ENCODE data around the gene IHH.

The IHH gene

DNA sequence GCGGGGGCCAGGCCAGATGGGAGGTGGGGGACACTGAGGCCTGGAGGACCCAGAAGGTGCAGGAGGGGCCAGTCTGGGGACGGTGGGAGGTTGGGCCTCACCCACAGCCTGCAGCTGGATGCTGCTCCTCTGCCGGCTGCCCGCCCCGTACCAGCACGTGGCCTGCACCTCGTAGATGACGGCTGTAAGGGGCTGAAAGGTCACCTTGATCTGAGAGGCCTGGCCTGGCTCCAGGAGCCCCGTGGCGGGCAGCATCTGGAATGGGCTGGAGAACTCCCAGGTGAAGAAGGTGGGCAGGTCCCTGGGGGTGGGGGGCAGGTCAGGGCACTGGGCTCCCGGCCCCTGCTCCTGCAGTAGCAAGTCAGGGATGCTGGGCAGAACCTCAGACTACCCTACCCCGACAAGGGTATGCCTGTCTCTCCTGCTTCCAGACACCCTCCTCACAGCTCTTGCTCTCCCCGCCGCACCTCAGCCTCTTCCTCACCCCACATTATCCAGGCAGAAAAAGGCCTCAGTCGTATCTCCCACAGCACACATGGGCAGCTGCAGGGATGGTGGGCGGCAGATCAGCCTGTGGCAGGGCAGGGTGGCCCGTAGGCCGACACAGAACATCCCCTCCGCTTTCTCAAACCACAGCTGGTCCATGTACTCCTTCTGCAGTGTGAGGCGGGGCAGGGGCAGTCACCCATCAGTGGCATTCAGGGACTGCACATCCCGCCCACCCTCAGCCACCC is 29.5 kb downstream of the IHH start:
- DNase-seq (ENCODE audit: low read depth): no peak
- TF ChIP-seq, protein P1, sequence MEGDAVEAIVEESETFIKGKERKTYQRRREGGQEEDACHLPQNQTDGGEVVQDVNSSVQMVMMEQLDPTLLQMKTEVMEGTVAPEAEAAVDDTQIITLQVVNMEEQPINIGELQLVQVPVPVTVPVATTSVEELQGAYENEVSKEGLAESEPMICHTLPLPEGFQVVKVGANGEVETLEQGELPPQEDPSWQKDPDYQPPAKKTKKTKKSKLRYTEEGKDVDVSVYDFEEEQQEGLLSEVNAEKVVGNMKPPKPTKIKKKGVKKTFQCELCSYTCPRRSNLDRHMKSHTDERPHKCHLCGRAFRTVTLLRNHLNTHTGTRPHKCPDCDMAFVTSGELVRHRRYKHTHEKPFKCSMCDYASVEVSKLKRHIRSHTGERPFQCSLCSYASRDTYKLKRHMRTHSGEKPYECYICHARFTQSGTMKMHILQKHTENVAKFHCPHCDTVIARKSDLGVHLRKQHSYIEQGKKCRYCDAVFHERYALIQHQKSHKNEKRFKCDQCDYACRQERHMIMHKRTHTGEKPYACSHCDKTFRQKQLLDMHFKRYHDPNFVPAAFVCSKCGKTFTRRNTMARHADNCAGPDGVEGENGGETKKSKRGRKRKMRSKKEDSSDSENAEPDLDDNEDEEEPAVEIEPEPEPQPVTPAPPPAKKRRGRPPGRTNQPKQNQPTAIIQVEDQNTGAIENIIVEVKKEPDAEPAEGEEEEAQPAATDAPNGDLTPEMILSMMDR (conservative IDR thresholded peaks at IDR 0.05; ENCODE audit: low read depth, low read length): no peak
- H3K4me3 ChIP-seq (ENCODE audit: low read length): no peak overlapping the region

DNA sequence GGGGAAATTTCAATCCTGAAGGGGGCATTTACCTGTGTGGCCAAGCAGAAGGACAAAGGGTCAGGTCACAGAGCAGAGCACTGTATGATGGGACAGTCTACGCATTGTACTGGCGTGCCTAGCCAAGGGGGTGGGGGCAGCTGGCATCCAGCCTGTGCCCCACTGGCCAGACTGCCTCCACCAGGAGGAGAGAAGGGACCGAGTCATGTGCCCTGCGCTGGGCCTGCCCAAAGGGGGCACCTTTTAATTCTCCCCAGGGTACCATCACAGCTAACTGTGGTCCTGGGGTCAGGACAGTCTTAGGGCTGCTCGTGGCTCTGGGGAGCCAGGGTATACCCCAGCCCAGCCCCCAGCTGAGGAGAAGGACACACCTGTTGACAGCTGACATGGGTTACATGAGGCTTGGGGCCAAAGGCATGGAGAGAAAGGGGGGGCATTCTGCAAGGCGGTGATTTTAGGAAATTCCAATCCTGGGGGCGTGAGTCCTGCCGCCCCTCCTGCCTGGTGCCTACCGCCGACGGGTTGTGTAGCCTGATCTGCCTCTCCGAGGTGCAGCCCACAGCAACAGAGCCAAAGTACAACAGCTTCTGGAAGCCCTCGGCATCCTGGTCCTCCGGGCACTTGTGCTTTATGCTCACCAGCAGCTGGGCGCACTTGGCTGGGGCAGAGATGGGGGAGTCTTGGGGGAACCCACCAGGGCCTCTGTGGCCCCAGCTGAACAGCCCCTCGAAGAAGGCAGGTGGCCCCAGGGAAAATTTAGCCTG is 30.4 kb downstream of the IHH start:
- no peak overlapping the region for H3K4me3 ChIP-seq (ENCODE audit: low read length)
- no peak for DNase-seq (ENCODE audit: low read depth)
- TF ChIP-seq, protein P1 (conservative IDR thresholded peaks at IDR 0.05; ENCODE audit: low read depth, low read length): no peak

DNA sequence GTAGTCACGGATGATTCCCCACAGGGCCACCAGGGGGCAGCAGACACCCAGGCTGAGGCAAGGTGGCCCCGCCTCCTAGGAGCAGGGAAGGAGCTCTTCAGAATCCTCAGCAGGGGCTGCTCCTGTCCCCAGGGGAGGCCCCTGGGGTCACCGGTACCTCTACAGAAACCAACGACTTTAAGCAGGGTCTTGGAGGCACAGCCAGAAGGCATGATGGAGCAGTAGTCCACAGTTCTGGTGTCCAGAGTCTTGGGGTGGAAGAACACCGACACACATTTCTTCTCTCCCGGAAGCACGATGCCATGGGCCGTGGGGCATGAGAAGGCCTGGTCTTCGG is 30.9 kb downstream of the IHH start:
- H3K4me3 ChIP-seq (ENCODE audit: low read length): no peak overlapping the region
- peak; percentile 8 for DNase-seq (ENCODE audit: low read depth)
- TF ChIP-seq, protein P1 (conservative IDR thresholded peaks at IDR 0.05; ENCODE audit: low read depth, low read length): peak; percentile 96

DNA sequence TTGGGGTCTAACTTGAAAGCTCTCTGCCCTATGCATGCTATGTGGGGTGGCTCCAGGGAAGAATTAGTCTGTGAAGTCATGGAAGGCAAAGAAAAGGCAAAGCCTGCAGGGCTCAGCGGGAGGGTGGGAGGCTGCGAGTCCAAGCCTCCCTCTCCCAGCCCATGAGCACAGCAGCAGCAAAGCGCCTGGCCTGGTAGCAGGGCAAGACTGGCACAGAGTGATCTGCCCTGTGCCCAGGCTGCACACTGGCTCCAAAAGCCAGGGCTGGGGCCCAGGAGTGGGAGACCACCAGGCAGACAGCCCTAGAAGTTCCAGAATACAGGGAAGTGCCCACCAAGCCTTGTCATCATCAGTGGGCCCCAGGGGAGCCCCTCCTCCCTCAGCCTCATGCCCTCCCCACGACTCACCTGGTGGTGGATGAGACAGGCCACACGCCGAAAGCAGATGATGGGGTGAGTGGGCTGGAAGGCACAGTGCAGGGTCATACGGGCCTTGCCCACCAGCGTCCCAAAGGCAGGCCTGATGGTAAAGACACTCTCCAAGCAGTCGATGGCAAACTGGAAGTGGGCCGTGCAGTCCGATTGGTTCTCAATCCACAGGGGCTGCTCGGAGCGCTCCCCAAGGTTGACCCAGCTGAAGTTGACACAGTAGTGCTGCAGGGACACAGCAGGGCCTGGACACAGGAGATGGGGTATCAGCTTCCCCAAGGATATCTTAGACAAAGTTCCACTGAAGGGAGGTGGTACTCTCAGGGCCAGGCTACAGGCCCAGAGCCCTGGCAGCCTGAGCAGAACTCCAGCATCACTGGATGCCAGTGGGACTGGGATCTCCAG is 31.5 kb downstream of the IHH start:
- TF ChIP-seq, protein P1 (conservative IDR thresholded peaks at IDR 0.05; ENCODE audit: low read depth, low read length): no peak

DNA sequence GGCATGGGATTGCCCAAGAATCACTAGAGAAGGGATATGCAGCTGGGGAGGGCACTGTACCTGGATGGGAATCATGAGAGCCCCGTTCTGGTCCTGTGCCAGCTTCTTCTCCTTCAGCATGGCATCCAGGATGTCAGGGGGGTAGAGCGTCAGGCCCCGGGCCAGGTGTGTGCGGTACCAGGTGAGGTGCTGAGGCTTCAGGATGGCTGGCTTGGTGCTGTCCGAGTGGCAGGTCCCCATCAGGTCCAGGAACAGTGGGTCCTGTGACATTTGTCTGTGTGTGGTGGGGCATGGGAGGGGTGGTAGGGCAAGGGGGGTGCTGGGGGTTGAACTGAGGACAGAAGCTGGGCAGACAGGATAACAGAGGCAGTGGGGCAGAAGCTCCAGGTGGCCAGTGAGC is 32.6 kb downstream of the IHH start:
- no peak for DNase-seq (ENCODE audit: low read depth)
- TF ChIP-seq, protein P1 (conservative IDR thresholded peaks at IDR 0.05; ENCODE audit: low read depth, low read length): no peak
- H3K4me3 ChIP-seq (ENCODE audit: low read length): no peak overlapping the region

More for the DNA sequence above, 31.5 kb downstream of the IHH start:
- no peak for DNase-seq (ENCODE audit: low read depth)
- no peak overlapping the region for H3K4me3 ChIP-seq (ENCODE audit: low read length)

DNA sequence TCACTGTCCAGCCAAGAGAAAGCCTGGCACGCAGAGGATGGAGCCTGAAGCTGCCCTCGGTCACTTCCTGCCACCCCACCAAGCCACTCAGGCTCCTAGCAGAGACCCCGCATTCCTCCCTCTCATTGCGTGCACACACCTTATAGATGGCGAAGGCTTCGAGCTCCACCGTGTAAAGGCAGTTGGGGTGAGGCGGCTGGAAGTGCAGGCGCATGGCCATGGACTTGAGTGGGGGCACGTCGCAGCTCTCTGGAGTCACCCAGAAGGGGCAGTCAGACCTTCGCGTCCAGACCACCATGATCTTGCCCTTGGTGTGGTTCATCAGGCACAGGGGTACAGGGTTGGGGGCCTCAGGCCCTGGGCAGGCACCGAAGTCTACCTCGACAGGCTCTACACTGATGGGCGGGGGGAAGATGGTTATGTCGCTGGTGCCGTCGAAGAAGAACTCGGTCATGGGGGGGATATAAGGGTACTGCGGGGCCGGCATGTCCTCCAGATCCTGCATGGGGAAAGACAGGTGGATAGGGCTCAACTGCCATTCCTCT is 33.1 kb downstream of the IHH start:
- DNase-seq (ENCODE audit: low read depth): no peak
- TF ChIP-seq, protein P1 (conservative IDR thresholded peaks at IDR 0.05; ENCODE audit: low read depth, low read length): no peak
- H3K4me3 ChIP-seq (ENCODE audit: low read length): no peak overlapping the region
